CD4-positive, alpha-beta T cell treated with Interleukin-21 for 1 hour (primary cell): ENCODE data around the gene SLCO4C1.
"Not testable (repeated sequence)": the region's sequence is repeated elsewhere in the genome, so short reads cannot be mapped to it uniquely, and the experiment has no call there.

Experiments used
- DNase-seq: peaks from one replicate; pipeline ENCODE4 v3.0.0-alpha.2; 2020

SLCO4C1 gene

GRCh38 chr5:102296178-102296817 lies at the start of gene SLCO4C1:
TSS of gene SLCO4C1 (minus strand) at chr5:102296284. CDS start at chr5:102296262, 22 bp downstream.
- DNase-seq, result peak; percentile 78

GRCh38 chr5:102341681-102342288 lies 45.7 kb upstream of the SLCO4C1 start:
- DNase-seq, result no peak

GRCh38 chr5:102324714-102325113 lies 28.6 kb upstream of the SLCO4C1 start:
- no peak for DNase-seq

- DNase-seq, result not testable (repeated sequence)
Observed at GRCh38 chr5:102318801-102319200, 22.7 kb upstream of the SLCO4C1 start.

- no peak for DNase-seq
Observed at GRCh38 chr5:102314328-102314727, 18.2 kb upstream of the SLCO4C1 start.

GRCh38 chr5:102313912-102314311 lies 17.8 kb upstream of the SLCO4C1 start:
- DNase-seq, result no peak

- DNase-seq, result no peak
Observed at GRCh38 chr5:102312586-102313370, 16.7 kb upstream of the SLCO4C1 start.

GRCh38 chr5:102309586-102309985 lies 13.5 kb upstream of the SLCO4C1 start:
- DNase-seq, result no peak

GRCh38 chr5:102307232-102307631 lies 11.1 kb upstream of the SLCO4C1 start:
- DNase-seq, result no peak

- DNase-seq, result no peak
Observed at GRCh38 chr5:102306121-102306520, 10.0 kb upstream of the SLCO4C1 start.

GRCh38 chr5:102295534-102296177 lies 428 bp downstream of the SLCO4C1 start:
- DNase-seq, result no peak

- no peak for DNase-seq
Observed at GRCh38 chr5:102294886-102295395, 1.1 kb downstream of the SLCO4C1 start.

- no peak for DNase-seq
Observed at GRCh38 chr5:102290004-102290403, 6.1 kb downstream of the SLCO4C1 start.

- DNase-seq, result no peak
Observed at GRCh38 chr5:102289251-102289899, 6.7 kb downstream of the SLCO4C1 start.

- no peak for DNase-seq
Observed at GRCh38 chr5:102288630-102289029, 7.5 kb downstream of the SLCO4C1 start.

GRCh38 chr5:102286476-102286875 lies 9.6 kb downstream of the SLCO4C1 start:
- DNase-seq, result no peak

GRCh38 chr5:102283102-102283797 lies 12.8 kb downstream of the SLCO4C1 start:
- DNase-seq, result no peak

- DNase-seq, result no peak
Observed at GRCh38 chr5:102279711-102280110, 16.4 kb downstream of the SLCO4C1 start.

GRCh38 chr5:102278231-102278630 lies 17.9 kb downstream of the SLCO4C1 start:
- no peak for DNase-seq

- DNase-seq, result no peak
Observed at GRCh38 chr5:102277144-102277543, 18.9 kb downstream of the SLCO4C1 start.

- DNase-seq, result no peak
Observed at GRCh38 chr5:102271759-102272158, 24.3 kb downstream of the SLCO4C1 start.

- no peak for DNase-seq
Observed at GRCh38 chr5:102270036-102270435, 26.0 kb downstream of the SLCO4C1 start.
